Osteoblast (primary cell): ENCODE data around the gene LRRC3B. TPM values are rescaled to one million over a fixed set of nuclear protein-coding genes. Genes with fewer than 3 reads are reported as not detected.
"Not testable (repeated sequence)": the region's sequence is repeated elsewhere in the genome, so short reads cannot be mapped to it uniquely, and the experiment has no call there.

Experiments
- DNase-seq: peaks from one replicate; pipeline ENCODE4 v3.0.0; 2011; ENCODE audit warnings: low spot score, mixed read lengths; ENCODE audit not compliant: insufficient read length; ENCODE audit errors: missing footprints
- H2AFZ ChIP-seq: 2 replicates; pipeline ENCODE4 v1.6.0; 2011; ENCODE audit warnings: mild to moderate bottlenecking, low read length
- H3K27ac ChIP-seq: 2 replicates; pipeline ENCODE4 v1.5.1; 2011; ENCODE audit warnings: mild to moderate bottlenecking, low read depth, low read length, moderate library complexity
- H3K27me3 ChIP-seq: 2 replicates; pipeline ENCODE4 v1.6.0; 2012; ENCODE audit warnings: mild to moderate bottlenecking, control low read depth, inconsistent platforms, low read length, moderate library complexity; ENCODE audit not compliant: insufficient read depth
- H3K36me3 ChIP-seq: 2 replicates; pipeline ENCODE4 v1.5.1; 2011; ENCODE audit warnings: mild to moderate bottlenecking, low read length, control low read depth, moderate library complexity; ENCODE audit not compliant: insufficient read depth
- H3K4me1 ChIP-seq: 2 replicates; pipeline ENCODE4 v1.5.1; 2011; ENCODE audit warnings: mild to moderate bottlenecking, low read length, control low read depth, moderate library complexity; ENCODE audit not compliant: insufficient read depth
- H3K4me2 ChIP-seq: 2 replicates; pipeline ENCODE4 v1.6.0; 2011; ENCODE audit warnings: mild to moderate bottlenecking, low read length; ENCODE audit not compliant: insufficient read depth
- H3K4me3 ChIP-seq: fragments of 200-600 bp; sonication (generic); 3 replicates; pipeline ENCODE4 v1.5.1; 2012; ENCODE audit warnings: mild to moderate bottlenecking, low read length, inconsistent platforms; ENCODE audit not compliant: insufficient read depth
- H3K79me2 ChIP-seq: 2 replicates; pipeline ENCODE4 v1.6.0; 2012; ENCODE audit warnings: mild to moderate bottlenecking, low read length, control low read depth, inconsistent platforms; ENCODE audit not compliant: insufficient read depth
- H3K9me3 ChIP-seq: 2 replicates; pipeline ENCODE4 v1.5.1; 2011; ENCODE audit warnings: low read depth, low read length, control low read depth
- H4K20me1 ChIP-seq: 2 replicates; pipeline ENCODE4 v1.6.0; 2012; ENCODE audit warnings: mild to moderate bottlenecking, low read length, control low read depth; ENCODE audit not compliant: insufficient read depth
- CTCF ChIP-seq: IDR thresholded peaks from 2 replicates; pipeline ENCODE4 v1.5.1; 2011; ENCODE audit warnings: mild to moderate bottlenecking, low read depth, low read length, moderate library complexity; ENCODE audit errors: extremely low read depth
- total RNA-seq: library from RNA; depleted of rRNA; stranded (reverse); fragments of >200 nt; gene quantifications from 2 replicates; pipeline ENCODE4 v1.2.3, GENCODE V29; 2012

Gene LRRC3B
- total RNA-seq, 1 donor: not detected

GRCh38 chr3:26592451-26592850, 30.1 kb upstream of the LRRC3B start:
- Histone ChIP-seq H3K36me3 (no peaks in the 10 kb centered on the region), H2AFZ (no peak overlapping the region), H3K4me2 (no peak overlapping the region), H3K27me3 (no peaks in the 10 kb centered on the region), H3K9me3 (peaks cover 3% of the 10 kb centered on the region), H3K4me1 (no peaks in the 10 kb centered on the region), H3K27ac (no peak overlapping the region), H3K79me2 (no peaks in the 10 kb centered on the region), H4K20me1 (no peaks in the 10 kb centered on the region), H3K4me3 (no peak overlapping the region)
- DNase-seq: no peak
- no peak for TF ChIP-seq CTCF

GRCh38 chr3:26596335-26596734, 26.2 kb upstream of the LRRC3B start:
- H3K4me3 ChIP-seq: no peak overlapping the region
- DNase-seq: no peak
- H3K4me2 ChIP-seq: no peak overlapping the region
- no peaks in the 10 kb centered on the region for H3K36me3 ChIP-seq
- H3K27ac ChIP-seq: no peak overlapping the region
- H3K79me2 ChIP-seq: no peaks in the 10 kb centered on the region
- H2AFZ ChIP-seq: no peak overlapping the region
- no peaks in the 10 kb centered on the region for H3K27me3 ChIP-seq
- H3K9me3 ChIP-seq: peaks cover 3% of the 10 kb centered on the region
- H3K4me1 ChIP-seq: no peaks in the 10 kb centered on the region
- TF ChIP-seq CTCF: no peak
- H4K20me1 ChIP-seq: no peaks in the 10 kb centered on the region

- not testable (repeated sequence) for H3K9me3 ChIP-seq, H3K27me3 ChIP-seq, H3K4me2 ChIP-seq, H3K4me3 ChIP-seq, H3K79me2 ChIP-seq, H3K27ac ChIP-seq, H3K4me1 ChIP-seq, H4K20me1 ChIP-seq, H2AFZ ChIP-seq, H3K36me3 ChIP-seq, DNase-seq
Measured at GRCh38 chr3:26603311-26603710, 19.3 kb upstream of the LRRC3B start.

- not testable (repeated sequence) for H3K4me3 ChIP-seq, H3K27me3 ChIP-seq, H3K4me2 ChIP-seq, H3K79me2 ChIP-seq, H3K9me3 ChIP-seq, H3K27ac ChIP-seq, H4K20me1 ChIP-seq, H2AFZ ChIP-seq, DNase-seq, H3K36me3 ChIP-seq, H3K4me1 ChIP-seq
Measured at GRCh38 chr3:26603771-26604170, 18.8 kb upstream of the LRRC3B start.

- no peaks in the 10 kb centered on the region for H3K27me3 ChIP-seq
- no peaks in the 10 kb centered on the region for H4K20me1 ChIP-seq
- no peak for DNase-seq
- no peak overlapping the region for H3K27ac ChIP-seq
- no peak for TF ChIP-seq CTCF
- H3K4me2 ChIP-seq: no peak overlapping the region
- no peaks in the 10 kb centered on the region for H3K4me1 ChIP-seq
- no peak overlapping the region for H2AFZ ChIP-seq
- H3K9me3 ChIP-seq: no peaks in the 10 kb centered on the region
- H3K36me3 ChIP-seq: no peaks in the 10 kb centered on the region
- no peak overlapping the region for H3K4me3 ChIP-seq
- no peaks in the 10 kb centered on the region for H3K79me2 ChIP-seq
Measured at GRCh38 chr3:26614006-26614685, 8.4 kb upstream of the LRRC3B start.
